Left colon (tissue), 2 donors: Measurements from ENCODE around the gene NT5C1B. TPM values are rescaled to one million over a fixed set of nuclear protein-coding genes. Genes with fewer than 3 reads are reported as not detected.
"Not testable (repeated sequence)": the region's sequence is repeated elsewhere in the genome, so short reads cannot be mapped to it uniquely, and the experiment has no call there.

Source experiments
- ATAC-seq: fragments of 200-7000 bp; cut with Tn5 transposase; one replicate; pipeline ENCODE4 v1.9.1; 2020; ENCODE audit warnings: mild to moderate bottlenecking, moderate library complexity
- DNase-seq, 2 donors: peaks; one replicate each; pipeline ENCODE4 v3.0.0-alpha.2; 2020
- intact Hi-C, 2 donors: fragments of 100-400 bp; cut with DNase I in 1 of 2; cut with micrococcal nuclease in 1 of 2; formaldehyde crosslinking; loops; one replicate each; pipeline versions ENCODE4 v1.11.2 to v1.14.0; 2022; cut with DNase I, micrococcal nuclease
- long read RNA-seq: library from polyadenylated mRNA; unstranded; transcript quantifications from one replicate; pipeline ENCODE4 v2.0.0, GENCODE V29; 2021
- total RNA-seq, 2 donors: library from RNA; stranded (reverse); fragmentation: NEBNext Ultra II Directional; extraction: Animal tissue kit (Norgen Biotek cat#: 25700); gene quantifications; one replicate each; pipeline ENCODE4 v1.2.1, GENCODE V29; 2021
- donor health status: DM: no; HTN: no; CAD: no.
- donor health status: DM: yes; HTN: yes; CAD: no.

The NT5C1B gene
- total RNA-seq: not detected
- long read RNA-seq: 0 reads

DNA sequence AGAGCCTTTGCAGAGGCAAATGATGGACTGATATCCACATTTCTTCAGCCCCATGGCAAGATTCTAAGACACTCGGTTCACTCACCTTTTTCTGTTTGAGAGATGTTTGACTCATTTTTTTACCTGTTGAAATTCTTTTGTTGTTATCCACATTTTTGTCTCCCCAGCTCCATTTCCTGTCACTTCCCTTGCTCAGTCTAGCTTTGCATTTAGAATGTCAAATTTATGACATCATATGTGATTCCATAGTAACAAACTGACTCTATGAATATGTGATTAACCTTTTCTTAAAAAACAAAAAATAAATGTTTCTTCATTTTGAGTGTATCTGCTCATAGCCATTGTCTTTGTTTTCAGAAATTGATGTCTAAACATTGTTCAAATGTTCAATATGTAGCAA is at the start of gene NT5C1B:
NT5C1B (minus strand) TSS at position 216 of the 400 bp plus-strand sequence; CDS start at position 115, 101 bp downstream.
- ATAC-seq: no peak
- DNase-seq: no peak
- intact Hi-C loops: no loop called here

DNA sequence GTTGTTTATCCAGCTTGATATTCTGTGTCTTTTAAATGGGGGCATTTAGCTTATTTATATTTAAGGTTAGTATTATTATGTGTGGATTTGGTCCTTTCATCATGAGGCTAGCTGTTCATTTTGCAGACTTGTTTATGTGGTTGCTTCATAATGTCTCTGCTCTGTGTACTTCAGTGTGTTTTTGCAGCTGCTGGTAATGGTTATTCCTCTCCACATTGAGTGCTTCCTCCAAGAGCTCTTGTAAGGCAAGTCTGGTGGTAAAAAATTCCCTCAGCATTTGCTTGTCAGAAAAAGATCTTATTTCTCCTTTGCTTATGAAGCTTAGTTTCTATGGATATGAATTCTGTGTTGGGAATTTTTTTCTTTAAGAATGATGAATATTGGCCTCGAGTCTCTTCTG is 47.8 kb upstream of the NT5C1B start:
- DNase-seq (no peak), ATAC-seq (no peak)
- intact Hi-C loops: no loop called here

DNA sequence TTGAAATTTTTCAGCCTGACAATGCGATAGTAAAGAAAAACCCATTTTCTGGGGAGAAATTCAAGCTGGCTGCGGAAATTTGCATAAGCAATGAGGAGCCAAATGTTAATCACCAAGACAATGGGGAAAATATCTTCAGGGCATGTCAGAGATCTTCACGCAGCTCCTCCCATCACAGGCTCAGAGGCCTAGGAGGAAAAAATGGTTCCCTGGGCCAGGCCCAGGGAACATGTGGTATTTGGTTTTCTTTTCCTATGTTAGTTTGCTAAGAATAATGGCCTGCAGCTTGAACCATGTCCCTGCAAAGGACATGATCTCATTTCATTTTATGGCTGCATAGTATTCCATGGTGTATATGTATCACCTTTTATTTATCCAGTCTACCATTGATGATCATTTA is 43.3 kb upstream of the NT5C1B start:
- DNase-seq, ATAC-seq, intact Hi-C loops: not testable (repeated sequence)

DNA sequence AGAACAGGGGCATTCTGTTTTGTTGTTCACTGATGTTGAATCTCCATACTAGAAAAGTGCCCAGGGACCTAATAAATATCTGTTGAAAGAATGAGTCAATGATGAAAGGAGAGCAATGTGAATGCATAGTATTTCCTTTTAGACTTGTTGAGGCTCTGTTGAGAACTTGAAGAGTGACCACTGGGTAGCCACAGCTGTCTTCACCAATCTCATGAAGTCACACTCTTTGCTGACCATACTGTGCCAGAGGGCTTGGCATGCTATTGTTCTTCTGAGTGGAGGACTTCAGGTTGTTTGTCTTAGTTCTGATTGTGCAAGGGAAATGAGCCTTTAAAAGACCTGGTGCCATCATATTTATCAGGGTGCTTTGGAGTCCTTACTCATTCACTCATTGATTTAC is 41.6 kb upstream of the NT5C1B start:
- DNase-seq (no peak), ATAC-seq (no peak)

DNA sequence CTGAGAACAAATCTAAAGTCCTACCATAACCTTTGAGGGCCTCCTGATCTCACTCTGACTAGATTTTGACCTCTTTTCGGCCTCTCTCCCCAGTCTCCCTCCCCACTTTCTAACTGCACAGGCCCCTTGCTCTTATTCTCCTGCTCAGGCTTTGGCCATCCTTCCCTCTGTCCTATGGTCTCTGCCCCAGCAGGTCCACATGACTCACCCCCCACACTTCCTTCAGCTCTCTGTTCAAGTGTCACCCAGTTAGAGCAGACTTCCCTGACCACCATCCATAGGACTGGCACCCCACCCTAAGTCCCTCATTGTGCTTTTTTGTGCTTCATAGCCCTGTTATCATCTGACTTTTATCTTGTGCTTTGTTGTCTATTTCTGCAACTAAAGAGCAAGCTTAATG is 41.2 kb upstream of the NT5C1B start:
- ATAC-seq (no peak), DNase-seq (no peak)
- intact Hi-C loops: no loop called here

More for the DNA sequence above, 41.6 kb upstream of the NT5C1B start:
- intact Hi-C loops: no loop called here

DNA sequence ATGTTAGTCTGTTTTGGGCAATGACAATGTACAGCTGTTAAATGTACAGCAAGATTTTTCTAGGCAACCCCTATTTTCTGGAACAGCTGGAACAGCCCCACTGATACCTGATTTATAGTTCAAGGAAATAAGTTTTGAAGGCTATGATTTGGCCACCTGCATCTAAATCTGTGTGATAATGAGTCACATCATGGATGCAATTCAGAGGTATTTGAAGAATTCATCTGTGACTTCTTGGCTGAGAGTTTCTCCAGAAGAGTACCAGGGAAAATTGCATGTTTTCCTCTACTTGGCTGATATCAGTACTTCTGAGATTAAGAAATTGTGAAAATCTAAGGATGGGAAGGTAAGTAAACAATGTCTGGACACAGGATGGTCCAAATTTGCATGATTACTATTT is 40.7 kb upstream of the NT5C1B start:
- ATAC-seq (no peak), DNase-seq (no peak)
- intact Hi-C loops: no loop called here

DNA sequence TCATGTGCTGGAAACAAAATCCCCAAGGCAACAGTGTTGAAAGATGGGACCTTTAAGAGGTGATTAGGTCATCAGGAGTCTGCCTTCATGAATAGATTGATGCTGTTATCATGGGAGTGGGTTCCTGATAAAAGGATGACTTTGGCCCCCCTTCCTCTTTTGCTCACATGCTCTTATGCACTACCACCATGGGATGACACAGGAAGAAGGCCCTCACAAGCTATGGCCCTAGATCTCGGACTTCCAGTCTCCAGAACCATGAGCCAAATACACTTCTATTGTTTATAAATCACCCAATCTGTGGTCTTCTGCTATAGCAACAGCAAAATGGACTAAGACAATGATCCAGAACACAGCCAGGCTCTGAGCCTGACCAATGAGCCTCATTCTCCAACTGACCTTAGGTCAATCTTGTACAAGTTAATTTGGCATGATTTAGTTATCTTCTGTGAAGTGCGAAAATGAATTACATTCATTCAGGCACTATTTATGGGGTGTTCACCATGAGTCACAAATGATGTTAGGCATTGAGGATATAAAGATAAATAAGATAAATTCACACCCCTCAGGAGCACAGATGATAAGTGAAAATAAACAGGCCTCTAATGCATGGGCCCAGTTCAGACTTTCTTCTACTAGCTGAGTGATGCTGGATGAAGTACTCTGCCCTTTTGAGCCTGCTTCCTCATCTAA is 37.7 kb upstream of the NT5C1B start:
- intact Hi-C loops: no loop called here
- no peak for DNase-seq
- no peak for ATAC-seq

DNA sequence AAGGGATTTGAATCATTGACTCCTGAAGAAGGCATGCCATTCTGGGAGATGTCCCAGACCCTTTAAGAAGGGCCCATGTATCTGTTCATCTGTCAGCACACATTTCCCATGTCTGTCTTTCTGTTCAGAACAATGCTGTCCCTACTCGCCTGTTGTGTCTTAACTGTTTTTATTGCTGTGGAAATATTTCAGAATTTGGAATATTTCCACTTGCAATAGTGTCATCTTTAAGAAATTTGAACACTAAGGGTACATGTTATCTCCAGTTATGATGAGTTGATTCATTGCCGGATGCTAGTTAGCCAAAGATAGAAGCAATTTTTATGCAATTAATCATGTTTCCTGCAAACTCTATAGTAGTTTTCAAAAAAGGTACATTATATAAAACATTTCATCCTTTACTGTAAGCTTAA is 36.9 kb upstream of the NT5C1B start:
- DNase-seq: no peak
- intact Hi-C loops: no loop called here
- no peak for ATAC-seq

DNA sequence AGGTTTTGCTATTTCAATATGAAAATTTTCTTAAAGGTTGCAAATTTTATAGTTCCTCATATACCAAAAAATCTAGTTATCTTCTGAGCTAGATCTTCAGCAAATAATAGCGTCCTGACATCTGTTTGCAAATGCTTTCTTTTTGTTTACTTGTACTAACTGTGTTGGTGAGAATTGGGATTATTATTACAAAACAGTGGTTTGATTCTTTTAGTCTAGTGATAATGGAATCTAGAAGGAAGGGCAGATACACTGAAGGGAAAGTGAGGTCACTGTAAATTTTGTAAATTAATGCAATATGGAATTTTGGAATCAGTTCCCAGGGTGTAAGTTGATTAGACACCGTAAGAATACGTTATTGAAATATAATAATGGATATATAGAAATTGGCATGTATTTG is 36.2 kb upstream of the NT5C1B start:
- intact Hi-C loops: no loop called here

DNA sequence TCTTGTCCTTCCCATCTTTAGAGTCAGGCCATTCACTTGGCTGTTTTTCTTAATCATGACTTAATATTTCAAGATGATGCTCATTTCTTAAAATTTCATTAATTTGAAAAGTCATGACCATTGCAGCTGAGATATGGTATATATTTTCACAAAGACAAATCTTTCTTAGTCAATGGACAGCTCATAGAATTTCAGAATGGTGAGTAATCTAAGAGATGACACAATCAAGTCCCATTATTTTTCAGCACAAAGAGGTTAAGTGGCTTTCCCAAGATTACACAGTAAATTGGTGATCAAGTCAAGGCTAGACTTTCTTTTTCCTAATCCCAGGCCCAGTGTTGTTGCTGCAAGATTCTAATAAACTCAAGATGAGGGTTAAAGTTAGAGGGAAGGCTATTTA is 34.4 kb upstream of the NT5C1B start:
- ATAC-seq (no peak), DNase-seq (no peak)
- intact Hi-C loops: no loop called here

More for the DNA sequence above, 36.2 kb upstream of the NT5C1B start:
- no peak for DNase-seq
- no peak for ATAC-seq

DNA sequence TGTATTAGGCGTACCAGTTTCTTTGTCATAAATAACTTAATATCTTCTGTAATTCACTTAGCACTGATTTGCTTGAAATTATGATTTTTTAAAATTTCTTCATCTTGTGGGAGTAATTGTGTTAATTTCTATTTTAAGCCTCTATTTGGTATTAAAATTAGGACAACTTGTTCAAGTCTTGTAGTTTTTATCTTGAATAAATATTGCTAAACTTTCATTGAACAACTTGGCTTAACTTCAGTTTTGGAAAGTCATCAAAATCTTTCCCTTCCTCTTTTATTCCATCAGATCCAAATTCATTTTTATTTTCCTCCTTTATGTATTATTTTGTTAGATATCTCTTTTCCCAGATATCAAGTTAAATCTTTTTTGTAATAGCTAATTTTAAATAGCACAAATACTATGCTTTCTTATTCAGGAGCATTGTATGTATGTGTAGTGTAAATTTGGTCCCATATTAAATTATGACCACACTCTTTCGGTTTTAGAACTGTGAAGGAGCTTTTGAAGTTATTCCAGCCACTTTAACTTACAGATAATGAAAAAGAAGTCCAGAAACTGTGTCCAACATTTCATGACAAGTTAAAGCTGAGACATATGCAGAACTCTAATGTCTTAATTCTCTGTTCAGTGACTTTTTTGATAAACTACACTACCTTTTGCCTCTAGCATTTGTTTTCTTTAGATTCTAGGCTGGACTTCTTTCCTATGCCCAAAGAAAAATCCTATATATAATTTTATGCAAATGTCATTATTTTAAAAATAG is 31.7 kb upstream of the NT5C1B start:
- intact Hi-C loops: no loop called here
- no peak for DNase-seq
- ATAC-seq: no peak

DNA sequence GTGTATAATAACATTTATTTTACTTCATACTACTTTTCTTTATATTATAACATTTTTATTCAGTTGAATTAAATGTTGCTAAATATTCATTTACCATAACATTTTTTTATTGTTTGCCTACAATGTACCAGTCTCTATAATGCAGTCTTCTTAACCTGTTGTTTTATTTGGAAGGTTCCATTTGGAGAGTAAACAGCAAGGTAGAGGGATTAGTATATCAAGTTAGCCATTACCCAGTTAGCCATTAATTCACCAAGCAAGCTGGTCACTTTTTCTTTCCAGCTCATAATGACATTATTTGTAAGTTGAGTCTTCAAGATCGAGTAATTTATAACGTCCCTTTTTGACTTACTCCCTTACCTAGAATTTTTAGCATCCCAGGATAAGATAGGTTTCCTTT is 29.7 kb upstream of the NT5C1B start:
- DNase-seq: no peak
- intact Hi-C loops: no loop called here
- ATAC-seq: no peak

DNA sequence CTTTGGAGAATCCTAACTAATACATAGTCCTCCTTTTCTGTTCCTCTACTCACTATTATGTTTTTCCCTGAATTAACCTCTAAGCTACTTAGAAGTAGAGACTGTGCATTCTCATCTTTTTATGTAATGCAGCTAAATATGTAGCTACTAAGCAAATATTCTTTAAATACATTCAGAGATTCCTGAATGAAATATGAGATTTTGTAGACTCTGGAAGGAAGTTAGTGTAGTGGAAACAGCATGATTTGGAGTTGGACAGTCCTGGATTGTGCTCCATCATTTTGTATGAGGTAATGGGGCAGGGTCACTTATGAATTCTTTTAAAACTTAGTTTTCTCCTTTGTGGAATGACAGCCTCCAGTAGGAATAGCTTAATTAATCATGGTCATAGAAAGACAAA is 24.7 kb upstream of the NT5C1B start:
- intact Hi-C loops: no loop called here
- ATAC-seq: no peak
- DNase-seq: no peak

DNA sequence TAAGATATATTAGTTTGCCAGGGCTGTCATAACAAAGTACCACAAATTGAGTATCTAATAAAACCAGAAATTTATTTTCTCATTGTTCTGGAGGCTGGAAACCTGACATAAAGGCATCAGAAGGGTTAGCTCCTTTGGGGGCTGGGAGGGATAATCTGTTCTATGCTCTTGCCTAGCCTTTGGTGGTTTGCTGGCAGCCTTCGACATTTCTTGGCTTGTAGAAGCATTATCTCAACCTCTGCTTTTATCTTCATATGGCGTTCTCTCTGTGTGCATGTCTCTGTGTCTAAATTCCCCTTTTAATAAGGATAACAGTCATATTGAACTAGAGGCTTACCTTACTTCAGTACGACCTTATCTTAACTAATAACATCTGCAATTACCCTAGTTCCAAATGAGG is 22.8 kb upstream of the NT5C1B start:
- ATAC-seq: no peak
- intact Hi-C loops: no loop called here
- DNase-seq: no peak

DNA sequence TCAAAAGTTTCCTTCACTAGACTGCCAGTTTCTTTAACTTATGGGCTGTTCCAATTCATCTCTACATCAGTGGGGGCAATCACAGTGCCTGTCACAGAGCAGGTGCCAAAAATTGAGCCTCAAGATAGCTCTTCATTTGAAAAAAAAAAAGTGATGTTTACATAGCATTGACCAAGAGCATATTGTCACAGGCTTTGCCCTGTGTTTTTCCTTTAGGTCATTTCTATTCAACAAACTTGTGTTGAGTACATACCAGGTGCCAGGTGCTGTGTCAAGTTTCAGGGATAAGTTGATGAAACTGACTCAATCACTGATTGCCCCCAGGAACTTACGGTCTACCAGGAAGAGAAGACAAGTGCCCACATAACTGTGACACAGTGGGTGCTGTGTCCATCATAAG is 22.2 kb upstream of the NT5C1B start:
- DNase-seq (no peak), ATAC-seq (no peak)
- intact Hi-C loops: no loop called here

DNA sequence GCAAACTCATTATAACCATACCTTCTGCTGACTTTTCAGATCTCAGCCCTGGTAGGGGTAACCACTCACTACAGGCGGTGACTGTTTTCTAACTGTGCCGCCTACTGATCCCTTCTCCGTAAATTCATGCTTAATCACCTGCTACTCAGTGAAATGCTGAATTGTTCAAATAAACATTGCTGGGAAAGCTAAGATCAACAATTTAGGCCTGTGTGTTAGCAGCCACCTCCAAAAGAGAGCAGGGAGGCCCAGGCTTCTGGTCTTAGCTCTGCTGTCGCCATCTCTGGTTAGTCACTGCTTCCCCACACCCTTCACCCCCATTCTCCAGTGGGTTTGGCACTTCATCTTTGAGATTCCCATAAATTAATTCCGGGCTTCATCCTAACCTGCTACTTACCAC is 21.8 kb upstream of the NT5C1B start:
- intact Hi-C loops: no loop called here
- DNase-seq: no peak
- ATAC-seq: no peak

DNA sequence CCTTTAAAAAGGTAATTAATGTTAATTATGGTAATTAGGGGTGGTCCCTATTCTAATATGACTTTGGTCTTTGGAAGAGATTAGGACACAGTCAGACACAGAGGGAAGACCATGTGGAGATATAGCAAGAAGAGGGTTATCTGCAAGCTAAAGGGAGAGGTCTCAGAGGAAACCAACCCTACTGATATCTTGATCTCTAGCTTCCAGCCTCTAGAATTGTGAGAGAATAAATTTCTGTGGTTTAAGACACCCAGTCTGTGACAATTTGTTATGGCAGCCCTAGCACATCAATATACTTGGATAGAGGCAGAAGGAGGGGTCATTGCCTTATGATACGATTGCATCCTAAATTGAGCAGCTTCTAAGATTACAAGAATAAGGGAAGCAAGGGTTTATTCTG is 21.3 kb upstream of the NT5C1B start:
- DNase-seq (no peak), ATAC-seq (no peak)
- intact Hi-C loops: no loop called here

DNA sequence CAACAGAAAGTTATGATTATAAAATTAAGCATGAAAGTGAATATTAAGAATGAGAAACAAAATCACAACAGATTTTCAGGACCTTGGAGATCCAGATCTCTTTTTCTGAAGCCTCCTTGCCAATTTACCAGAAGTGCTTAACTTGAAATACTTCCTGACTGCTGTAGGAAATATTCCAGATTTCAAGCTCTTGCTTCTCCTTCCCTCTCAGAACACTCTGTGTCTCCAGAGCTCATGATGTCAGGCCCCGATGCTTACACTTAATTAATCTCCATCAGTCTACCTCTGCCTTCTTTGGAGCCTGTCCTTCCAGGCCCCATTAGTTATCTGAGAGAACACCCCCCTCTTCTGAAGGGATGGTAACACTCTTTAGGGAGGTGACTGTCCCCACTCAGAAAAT is 20.7 kb upstream of the NT5C1B start:
- ATAC-seq: no peak
- intact Hi-C loops: no loop called here
- no peak for DNase-seq

DNA sequence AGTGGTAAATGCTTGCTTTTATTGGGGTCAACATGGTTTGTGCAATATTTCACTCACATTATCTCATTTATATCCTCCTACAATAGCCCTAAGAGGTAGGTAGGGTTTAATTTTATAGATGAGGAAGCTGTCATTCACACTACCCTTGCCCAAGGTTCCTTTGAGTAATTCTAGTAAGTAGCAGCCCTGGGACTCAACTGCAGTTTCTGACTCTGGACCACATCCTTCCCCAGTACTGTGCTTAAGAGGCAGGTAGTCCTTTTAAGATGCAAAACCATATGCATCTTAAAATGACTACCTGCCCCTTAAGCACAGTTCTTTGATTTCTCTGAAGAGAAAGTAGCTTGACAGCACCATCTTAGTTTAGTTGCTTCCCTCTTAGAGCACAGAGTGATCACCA is 15.7 kb upstream of the NT5C1B start:
- intact Hi-C loops: no loop called here
- DNase-seq (no peak), ATAC-seq (no peak)

DNA sequence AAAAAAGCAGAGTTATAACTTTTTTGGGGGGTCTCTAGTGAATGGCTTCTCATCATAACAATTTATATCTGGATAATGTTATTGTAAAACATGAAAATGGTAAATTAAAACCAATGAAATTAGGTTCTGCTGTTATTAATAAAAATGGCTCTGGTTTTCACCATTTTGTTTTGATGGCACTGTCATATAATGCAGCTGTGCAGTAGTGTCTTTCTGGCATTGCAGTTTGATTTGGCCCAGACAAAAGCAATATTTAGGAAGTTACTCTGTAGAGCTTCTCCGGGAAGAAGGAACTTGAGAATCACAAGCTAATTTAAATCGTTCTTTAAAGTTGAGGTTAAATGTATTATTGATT is 15.1 kb upstream of the NT5C1B start:
- intact Hi-C loops: no loop called here
- DNase-seq (no peak), ATAC-seq (no peak)
